ENCODE measurements around the gene C13orf46. TPM values are rescaled to one million over a fixed set of nuclear protein-coding genes. Genes with fewer than 3 reads are reported as not detected.
"Not testable (repeated sequence)": the region's sequence is repeated elsewhere in the genome, so short reads cannot be mapped to it uniquely, and the experiment has no call there.

C13orf46 gene
- total RNA-seq, 3 donors from 2014 or later, result 1.1 to 1.5 (median 1.4) TPM

GRCh38 chr13:113918580-113918979, 55.3 kb downstream of the C13orf46 start:
- Mint-ChIP-seq H3K9me3 (peaks cover 12% of the 10 kb centered on the region), H3K27me3 (ENCODE audit: low read depth) (peaks cover 43% of the 10 kb centered on the region), H3K36me3 (ENCODE audit: insufficient read depth) (peaks cover 5% of the 10 kb centered on the region), H3K4me1 (ENCODE audit: low read depth) (peaks cover 4% of the 10 kb centered on the region), H3K4me3 (no peak overlapping the region)
- no peak for DNase-seq
- no peak for ATAC-seq

- Mint-ChIP-seq H3K36me3 (ENCODE audit: insufficient read depth) (peaks cover 5% of the 10 kb centered on the region), H3K9me3 (peaks cover 13% of the 10 kb centered on the region), H3K27me3 (ENCODE audit: low read depth) (peaks cover 47% of the 10 kb centered on the region), H3K4me1 (ENCODE audit: low read depth) (peaks cover 4% of the 10 kb centered on the region), H3K4me3 (no peak overlapping the region)
- no peak for DNase-seq
- ATAC-seq, result no peak
Observed at GRCh38 chr13:113917594-113918371, 56.1 kb downstream of the C13orf46 start.

DNA sequence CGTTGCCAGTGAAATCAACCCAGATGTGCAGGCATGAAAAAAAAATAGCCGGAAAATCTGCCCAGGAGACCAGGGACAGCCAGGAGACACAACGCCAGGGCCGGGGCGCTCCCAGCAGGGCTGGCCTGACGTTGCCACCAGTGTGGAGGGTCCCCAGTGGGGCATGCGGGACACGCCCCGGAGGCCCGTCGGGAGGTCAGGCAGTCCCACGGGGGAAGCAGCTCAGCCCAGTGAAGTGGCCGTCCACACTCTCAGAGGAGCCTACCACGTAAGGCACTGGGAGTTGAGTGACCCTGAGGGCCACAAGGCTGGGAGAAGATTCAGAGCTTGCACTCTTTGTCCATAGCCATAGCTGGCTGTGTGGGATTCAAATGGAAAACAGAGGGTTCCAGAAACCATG, 56.8 kb downstream of the C13orf46 start:
- Mint-ChIP-seq H3K4me1 (ENCODE audit: low read depth) (peaks cover 8% of the 10 kb centered on the region), H3K27me3 (ENCODE audit: low read depth) (peaks cover 51% of the 10 kb centered on the region), H3K9me3 (peaks cover 17% of the 10 kb centered on the region), H3K4me3 (no peak overlapping the region), H3K36me3 (ENCODE audit: insufficient read depth) (peaks cover 11% of the 10 kb centered on the region)
- DNase-seq (no peak), ATAC-seq (no peak)

DNA sequence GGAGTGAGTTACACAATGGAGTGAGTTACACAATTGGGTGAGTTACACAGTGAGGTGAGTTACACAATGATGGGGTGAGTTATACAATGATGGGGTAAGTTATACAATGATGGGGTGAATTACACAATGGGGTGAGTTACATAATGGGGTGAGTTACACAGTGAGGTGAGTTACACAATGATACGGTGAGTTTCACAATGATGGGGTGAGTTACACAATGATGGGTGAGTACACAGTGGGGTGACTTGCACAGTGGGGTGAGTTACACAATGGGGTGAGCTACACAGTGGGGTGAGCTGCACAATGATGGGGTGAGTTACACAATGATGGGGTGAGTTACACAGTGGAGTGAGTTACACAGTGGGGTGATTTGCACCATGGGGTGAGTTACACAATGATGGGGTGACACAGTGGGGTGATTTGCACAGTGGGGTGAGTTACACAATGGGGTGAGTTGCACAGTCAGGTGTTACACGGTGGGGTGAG, 57.5 kb downstream of the C13orf46 start:
- Mint-ChIP-seq H3K4me3 (no peak overlapping the region), H3K36me3 (ENCODE audit: insufficient read depth) (peaks cover 6% of the 10 kb centered on the region), H3K9me3 (peaks cover 12% of the 10 kb centered on the region), H3K4me1 (ENCODE audit: low read depth) (peaks cover 8% of the 10 kb centered on the region), H3K27me3 (ENCODE audit: low read depth) (peaks cover 50% of the 10 kb centered on the region)
- DNase-seq (no peak), ATAC-seq (no peak)

DNA sequence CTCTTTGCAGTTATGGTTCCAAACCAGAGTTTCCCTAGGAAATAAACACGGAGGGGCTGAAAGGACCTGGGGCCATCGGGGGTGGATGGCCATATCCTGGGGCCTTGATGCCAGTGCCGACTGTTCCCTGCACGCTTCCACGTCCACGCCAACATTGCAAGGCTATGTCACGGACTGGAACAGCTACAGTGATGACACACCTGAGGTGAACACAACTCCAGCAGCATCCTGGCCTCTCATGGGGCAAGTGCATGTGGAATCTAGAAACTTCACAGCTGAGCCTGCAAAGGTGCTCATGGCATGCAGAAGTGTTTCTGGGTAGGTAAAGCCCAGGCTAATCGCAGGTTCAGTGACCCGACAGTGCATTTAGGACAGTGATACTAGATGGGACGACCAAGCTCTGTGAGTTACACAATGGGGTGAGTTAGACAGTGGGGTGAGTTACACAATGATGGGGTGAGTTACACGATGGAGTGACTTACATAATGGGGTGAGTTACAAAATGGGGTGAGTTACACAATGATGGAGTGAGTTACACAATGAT, 58.0 kb downstream of the C13orf46 start:
- Mint-ChIP-seq H3K27me3 (ENCODE audit: low read depth) (peaks cover 55% of the 10 kb centered on the region), H3K9me3 (peaks cover 9% of the 10 kb centered on the region), H3K36me3 (ENCODE audit: insufficient read depth) (peaks cover 6% of the 10 kb centered on the region), H3K4me3 (no peak overlapping the region), H3K4me1 (ENCODE audit: low read depth) (peaks cover 8% of the 10 kb centered on the region)
- no peak for ATAC-seq
- no peak for DNase-seq

DNA sequence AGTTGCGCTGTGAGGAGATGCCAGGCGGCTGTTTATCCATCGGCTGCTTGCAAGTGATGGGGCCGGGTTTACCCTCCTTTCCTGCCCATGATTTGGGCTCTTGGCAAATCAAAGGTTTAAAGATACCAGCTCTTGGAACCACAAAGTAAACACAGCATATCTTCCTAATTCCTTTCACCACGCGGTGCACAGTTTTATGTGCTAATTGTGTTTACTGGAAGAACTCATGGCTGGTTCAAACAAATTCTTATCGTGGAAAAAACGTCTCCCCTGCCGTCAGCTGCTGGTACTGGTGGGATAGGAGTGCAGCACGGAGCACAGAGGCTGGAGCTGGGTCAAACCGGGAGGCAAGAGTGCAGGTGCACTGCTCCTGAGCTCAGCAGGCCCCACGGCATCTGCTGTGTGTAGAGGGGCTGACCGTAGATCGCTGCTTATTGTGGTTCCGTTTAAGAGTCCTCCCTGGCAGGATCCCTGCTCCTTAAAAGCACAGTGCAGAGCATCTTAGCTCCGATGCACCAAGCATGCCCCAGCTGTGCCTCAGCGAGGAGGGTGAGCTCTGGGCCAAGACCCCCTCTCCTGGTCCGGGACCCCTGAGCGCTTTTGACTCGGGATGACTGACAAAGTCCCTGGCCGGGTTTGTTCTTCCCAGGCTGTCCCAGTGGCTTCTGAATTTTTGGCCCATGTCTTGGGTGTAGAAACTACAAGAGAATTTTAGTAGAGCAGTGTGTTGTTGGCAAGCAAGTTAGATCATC, 58.7 kb downstream of the C13orf46 start:
- Mint-ChIP-seq H3K4me1 (ENCODE audit: low read depth) (peaks cover 8% of the 10 kb centered on the region), H3K4me3 (no peak overlapping the region), H3K36me3 (ENCODE audit: insufficient read depth) (peaks cover 6% of the 10 kb centered on the region)

DNA sequence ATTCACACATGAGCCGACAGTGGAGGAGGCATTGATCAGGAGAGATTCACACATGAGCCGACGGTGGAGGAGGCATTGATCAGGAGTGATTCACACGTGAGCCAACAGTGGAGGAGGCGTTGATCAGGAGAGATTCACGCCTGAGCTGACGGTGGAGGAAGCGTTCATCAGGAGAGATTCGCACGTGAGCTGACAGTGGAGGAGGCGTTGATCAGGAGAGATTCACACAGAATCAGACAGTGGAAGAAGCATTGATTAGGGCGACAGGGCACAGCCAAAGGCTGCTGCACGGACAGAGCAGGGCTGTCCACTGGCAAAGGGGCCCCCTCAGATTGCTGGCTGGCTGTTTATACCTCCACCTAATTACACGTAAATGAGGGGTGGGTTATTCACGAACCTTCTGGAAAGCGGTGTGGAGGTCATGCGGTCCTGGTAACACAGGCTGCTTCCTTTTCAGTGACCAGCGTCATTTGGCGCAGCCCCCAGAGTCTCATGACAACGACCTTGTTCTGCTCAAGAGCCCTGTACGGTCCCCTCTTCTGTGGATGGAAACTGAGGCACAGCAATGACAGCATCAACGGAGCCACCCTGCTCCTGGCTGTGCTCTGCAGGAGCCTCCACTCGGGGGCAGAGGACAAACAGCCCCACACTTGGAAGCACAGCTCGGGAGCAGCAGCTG, 59.4 kb downstream of the C13orf46 start:
- H3K27me3 Mint-ChIP-seq (ENCODE audit: low read depth), result peaks cover 61% of the 10 kb centered on the region
- DNase-seq (no peak), ATAC-seq (no peak)
- peaks cover 9% of the 10 kb centered on the region for H3K9me3 Mint-ChIP-seq
- no peak overlapping the region for H3K4me3 Mint-ChIP-seq
- peaks cover 6% of the 10 kb centered on the region for H3K36me3 Mint-ChIP-seq (ENCODE audit: insufficient read depth)
- H3K4me1 Mint-ChIP-seq (ENCODE audit: low read depth), result peaks cover 8% of the 10 kb centered on the region

More for the DNA sequence above, 58.7 kb downstream of the C13orf46 start:
- DNase-seq (no peak), ATAC-seq (no peak)
- Mint-ChIP-seq H3K9me3 (peaks cover 9% of the 10 kb centered on the region), H3K27me3 (ENCODE audit: low read depth) (peaks cover 55% of the 10 kb centered on the region)

DNA sequence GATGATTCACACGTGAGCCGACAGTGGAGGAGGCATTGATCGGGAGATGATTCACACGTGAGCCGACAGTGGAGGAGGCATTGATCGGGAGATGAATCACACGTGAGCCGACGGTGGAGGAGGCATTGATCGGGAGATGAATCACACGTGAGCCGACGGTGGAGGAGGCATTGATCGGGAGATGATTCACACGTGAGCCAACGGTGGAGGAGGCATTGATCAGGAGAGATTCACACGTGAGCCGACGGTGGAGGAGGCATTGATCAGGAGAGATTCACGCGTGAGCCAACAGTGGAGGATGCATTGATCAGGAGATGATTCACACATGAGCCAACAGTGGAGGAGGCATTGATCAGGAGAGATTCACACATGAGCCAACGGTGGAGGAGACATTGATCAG, 60.0 kb downstream of the C13orf46 start:
- ATAC-seq; H3K4me1 Mint-ChIP-seq (ENCODE audit: low read depth); H3K9me3 Mint-ChIP-seq; DNase-seq; H3K36me3 Mint-ChIP-seq (ENCODE audit: insufficient read depth); H3K4me3 Mint-ChIP-seq: not testable (repeated sequence)
- H3K27me3 Mint-ChIP-seq (ENCODE audit: low read depth), result peaks cover 67% of the 10 kb centered on the region

DNA sequence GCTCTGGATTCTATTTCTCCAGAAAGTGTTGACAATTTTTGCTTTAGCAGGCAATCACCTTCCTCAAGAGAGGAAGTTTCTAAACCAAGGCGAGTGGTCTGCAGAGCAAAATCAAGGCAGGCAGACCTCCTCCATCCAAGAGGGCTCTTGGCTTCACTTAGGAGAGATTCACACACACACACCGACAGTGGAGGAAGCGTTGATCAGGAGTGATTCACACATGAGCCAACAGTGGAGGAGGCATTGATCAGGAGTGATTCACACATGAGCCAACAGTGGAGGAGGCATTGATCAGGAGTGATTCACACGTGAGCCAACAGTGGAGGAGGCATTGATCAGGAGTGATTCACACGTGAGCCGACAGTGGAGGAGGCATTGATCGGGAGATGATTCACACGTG, 60.5 kb downstream of the C13orf46 start:
- Mint-ChIP-seq H3K27me3 (ENCODE audit: low read depth) (peaks cover 67% of the 10 kb centered on the region), H3K4me1 (ENCODE audit: low read depth) (peaks cover 10% of the 10 kb centered on the region)
- not testable (repeated sequence) for DNase-seq; H3K36me3 Mint-ChIP-seq (ENCODE audit: insufficient read depth); ATAC-seq; H3K4me3 Mint-ChIP-seq; H3K9me3 Mint-ChIP-seq

GRCh38 chr13:113912596-113912995, 61.3 kb downstream of the C13orf46 start:
- Mint-ChIP-seq H3K27me3 (ENCODE audit: low read depth) (peaks cover 66% of the 10 kb centered on the region), H3K4me1 (ENCODE audit: low read depth) (peaks cover 15% of the 10 kb centered on the region), H3K36me3 (ENCODE audit: insufficient read depth) (peaks cover 6% of the 10 kb centered on the region), H3K4me3 (no peak overlapping the region), H3K9me3 (peaks cover 9% of the 10 kb centered on the region)
- no peak for DNase-seq
- ATAC-seq, result no peak

DNA sequence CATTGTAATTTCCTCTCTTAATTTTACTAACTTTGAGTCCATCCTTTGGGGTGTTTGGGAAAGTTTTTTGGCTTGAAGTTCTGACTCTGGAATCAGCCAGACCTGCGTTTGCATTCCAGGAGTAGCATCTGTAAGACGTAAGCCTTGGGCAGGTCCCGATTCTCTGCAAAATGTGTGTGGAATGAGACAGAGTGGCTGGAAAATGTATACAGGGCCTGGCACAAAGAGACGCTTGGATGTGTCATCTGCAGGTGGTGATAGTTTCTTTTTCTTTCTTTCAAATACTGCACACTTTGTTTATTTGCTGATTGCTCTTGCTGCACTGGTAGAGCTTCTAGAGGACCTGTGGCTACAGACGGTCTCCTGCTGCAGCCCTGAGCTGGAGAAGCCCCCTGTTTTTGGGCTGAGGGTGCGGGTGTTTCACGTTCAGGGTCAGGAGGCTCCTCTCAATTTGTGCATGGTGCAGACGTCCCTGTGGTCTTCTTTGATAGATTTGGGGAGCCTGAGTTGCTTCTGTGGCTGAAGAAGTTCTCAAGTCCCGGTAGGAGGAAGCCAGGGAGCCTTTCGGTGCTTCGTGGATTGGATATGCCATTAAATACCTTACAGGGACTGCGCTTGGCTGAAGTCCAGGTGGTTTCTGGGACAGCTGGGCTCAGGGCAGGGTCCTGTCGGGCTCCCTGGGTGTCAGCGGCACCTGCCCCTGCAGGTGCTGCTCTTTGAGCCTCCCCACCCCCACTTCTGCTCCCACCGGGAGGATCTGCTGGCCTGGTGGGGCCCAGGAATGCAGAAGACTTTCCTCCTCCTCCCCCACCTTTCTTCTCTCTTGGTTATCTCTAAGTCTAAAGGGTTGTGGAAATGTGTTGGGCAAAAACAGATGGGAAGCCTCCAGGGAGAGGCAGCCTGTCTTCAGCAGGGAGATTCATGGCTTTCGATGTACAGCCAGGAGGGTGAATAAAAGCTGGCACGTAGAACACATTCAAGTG, 66.0 kb downstream of the C13orf46 start:
- H3K4me3 Mint-ChIP-seq, result no peak overlapping the region
- peaks cover 6% of the 10 kb centered on the region for H3K36me3 Mint-ChIP-seq (ENCODE audit: insufficient read depth)
- H3K9me3 Mint-ChIP-seq, result peaks cover 9% of the 10 kb centered on the region
- peaks cover 38% of the 10 kb centered on the region for H3K27me3 Mint-ChIP-seq (ENCODE audit: low read depth)
- ATAC-seq (no peak), DNase-seq (no peak)
- H3K4me1 Mint-ChIP-seq (ENCODE audit: low read depth), result peaks cover 11% of the 10 kb centered on the region

GRCh38 chr13:113906571-113906970, 67.3 kb downstream of the C13orf46 start:
- Mint-ChIP-seq H3K27me3 (ENCODE audit: low read depth) (peaks cover 33% of the 10 kb centered on the region), H3K4me1 (ENCODE audit: low read depth) (peaks cover 7% of the 10 kb centered on the region), H3K36me3 (ENCODE audit: insufficient read depth) (no peaks in the 10 kb centered on the region), H3K4me3 (no peak overlapping the region), H3K9me3 (no peaks in the 10 kb centered on the region)
- ATAC-seq, result no peak
- no peak for DNase-seq

- ATAC-seq (no peak), DNase-seq (no peak)
- Mint-ChIP-seq H3K4me3 (no peak overlapping the region), H3K36me3 (ENCODE audit: insufficient read depth) (no peaks in the 10 kb centered on the region), H3K4me1 (ENCODE audit: low read depth) (peaks cover 7% of the 10 kb centered on the region), H3K9me3 (no peaks in the 10 kb centered on the region), H3K27me3 (ENCODE audit: low read depth) (peaks cover 28% of the 10 kb centered on the region)
Observed at GRCh38 chr13:113905942-113906341, 67.9 kb downstream of the C13orf46 start.
